Thoracic aorta (tissue), 2 donors: Measurements from ENCODE around the gene MRM1. TPM values are rescaled to one million over a fixed set of nuclear protein-coding genes. Genes with fewer than 3 reads are reported as not detected.
A peak's percentile ranks its signal among the peaks of the same experiment; 100 is the strongest.

Source experiments
- ATAC-seq: fragments of 150-250 bp; one replicate; pipeline ENCODE4 v1.8.0; 2017; ENCODE audit warnings: low read depth; ENCODE audit not compliant: insufficient number of reproducible peaks, low FRiP score
- DNase-seq: peaks from one replicate; pipeline ENCODE4 v3.0.0-alpha.2; 2020; ENCODE audit warnings: low spot score
- H3K27ac ChIP-seq, 2 donors: fragments of 200-600 bp; sonication (generic); 1 replicate in 1 of 2; 2 replicates in 1 of 2; pipeline ENCODE4 v1.5.1; 2016; ENCODE audit warnings: mild to moderate bottlenecking in 2 of 2, moderate library complexity in 2 of 2
- H3K27me3 ChIP-seq: fragments of 200-600 bp; sonication (generic); replicated peaks from 2 replicates; pipeline ENCODE4 v1.6.0; 2016; ENCODE audit warnings: mild to moderate bottlenecking; ENCODE audit not compliant: insufficient read depth
- H3K36me3 ChIP-seq: fragments of 200-600 bp; sonication (generic); one replicate; pipeline ENCODE4 v1.5.1; 2016
- H3K4me1 ChIP-seq, 2 donors: fragments of 200-600 bp; sonication (generic); 1 replicate in 1 of 2; 2 replicates in 1 of 2; pipeline versions ENCODE4 v1.5.1 to v1.6.0; 2016; ENCODE audit warnings: low read depth in 2 of 2, mild to moderate bottlenecking in 1 of 2; ENCODE audit not compliant: control insufficient read depth in 1 of 2
- H3K4me3 ChIP-seq: fragments of 200-600 bp; sonication (generic); 2 replicates; pipeline ENCODE4 v1.5.1; 2016; ENCODE audit warnings: mild to moderate bottlenecking
- H3K9me3 ChIP-seq: fragments of 200-600 bp; sonication (generic); 2 replicates; pipeline ENCODE4 v1.5.1; 2016
- total RNA-seq, 2 donors: library from RNA; depleted of rRNA; stranded (reverse); fragments of >200 nt; gene quantifications; one replicate each; pipeline versions ENCODE4 v1.1.0 to v1.2.3, GENCODE V29; 2016
- TF ChIP-seq, protein P1 (sequence below): fragments of 200-600 bp; sonication (generic); IDR thresholded peaks from one replicate; pipeline ENCODE4 v1.5.1; 2019; ENCODE audit warnings: antibody characterized with exemption

MRM1 gene
- total RNA-seq, 2 donors from 2014 or later = 3.8 to 3.9 TPM

GRCh38 chr17:36631022-36631421 lies 29.6 kb downstream of the MRM1 start:
- Histone ChIP-seq H3K27ac (no peak overlapping the region), H3K4me3 (no peak overlapping the region), H3K9me3 (no peaks in the 10 kb centered on the region), H3K27me3 (no peaks in the 10 kb centered on the region), H3K36me3 (no peaks in the 10 kb centered on the region), H3K4me1 (peaks cover 0 to 7% of the 10 kb centered on the region in 2 donors)
- ATAC-seq (no peak), DNase-seq (no peak)
- TF ChIP-seq, protein P1, sequence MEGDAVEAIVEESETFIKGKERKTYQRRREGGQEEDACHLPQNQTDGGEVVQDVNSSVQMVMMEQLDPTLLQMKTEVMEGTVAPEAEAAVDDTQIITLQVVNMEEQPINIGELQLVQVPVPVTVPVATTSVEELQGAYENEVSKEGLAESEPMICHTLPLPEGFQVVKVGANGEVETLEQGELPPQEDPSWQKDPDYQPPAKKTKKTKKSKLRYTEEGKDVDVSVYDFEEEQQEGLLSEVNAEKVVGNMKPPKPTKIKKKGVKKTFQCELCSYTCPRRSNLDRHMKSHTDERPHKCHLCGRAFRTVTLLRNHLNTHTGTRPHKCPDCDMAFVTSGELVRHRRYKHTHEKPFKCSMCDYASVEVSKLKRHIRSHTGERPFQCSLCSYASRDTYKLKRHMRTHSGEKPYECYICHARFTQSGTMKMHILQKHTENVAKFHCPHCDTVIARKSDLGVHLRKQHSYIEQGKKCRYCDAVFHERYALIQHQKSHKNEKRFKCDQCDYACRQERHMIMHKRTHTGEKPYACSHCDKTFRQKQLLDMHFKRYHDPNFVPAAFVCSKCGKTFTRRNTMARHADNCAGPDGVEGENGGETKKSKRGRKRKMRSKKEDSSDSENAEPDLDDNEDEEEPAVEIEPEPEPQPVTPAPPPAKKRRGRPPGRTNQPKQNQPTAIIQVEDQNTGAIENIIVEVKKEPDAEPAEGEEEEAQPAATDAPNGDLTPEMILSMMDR = no peak

DNA sequence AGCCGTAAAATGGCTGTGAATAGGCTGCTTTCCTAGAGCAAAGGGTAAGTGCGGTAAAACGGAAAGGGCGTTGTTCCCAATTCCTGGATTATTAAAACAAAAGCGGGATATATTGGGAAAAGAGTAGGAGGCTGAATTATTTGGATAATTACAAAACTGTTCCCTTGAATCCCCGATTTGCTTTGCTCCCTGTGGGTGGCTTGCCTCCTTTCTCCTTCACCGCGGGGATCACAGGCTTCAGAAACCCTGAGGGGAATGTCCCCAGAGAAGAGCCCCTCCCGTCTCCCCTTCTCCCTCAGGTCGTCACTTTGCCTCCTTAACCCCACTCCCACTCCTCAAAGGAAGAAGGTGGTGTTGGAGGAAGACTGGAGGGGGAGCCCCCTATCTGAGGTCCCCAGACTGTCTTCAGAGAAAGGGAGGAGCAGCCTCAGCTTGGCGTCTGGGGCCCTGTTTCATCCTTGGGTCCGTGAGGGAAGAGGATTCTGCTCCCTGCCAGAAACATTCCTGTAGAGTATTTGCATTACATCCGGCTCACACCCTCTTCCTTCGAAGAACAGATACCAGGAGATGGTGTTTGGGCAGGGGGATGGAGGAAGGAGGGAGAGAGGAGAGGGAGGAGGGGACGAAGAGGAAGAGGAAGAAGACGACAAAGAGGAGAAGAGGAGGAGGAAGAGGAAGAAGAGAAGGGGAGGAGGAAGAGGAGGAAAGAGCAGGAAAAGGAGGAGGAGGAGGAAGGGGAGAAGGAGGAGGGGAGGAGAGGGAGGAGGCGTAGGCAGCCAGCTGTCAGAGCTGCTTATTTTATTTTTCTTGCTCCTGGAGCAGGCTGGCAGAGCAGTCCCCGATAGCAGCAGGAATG lies 31.8 kb downstream of the MRM1 start:
- Histone ChIP-seq H3K4me1 (peaks cover 0 to 7% of the 10 kb centered on the region in 2 donors), H3K9me3 (no peaks in the 10 kb centered on the region), H3K27ac (no peak overlapping the region), H3K27me3 (peaks cover under 1% of the 10 kb centered on the region), H3K4me3 (no peak overlapping the region), H3K36me3 (no peaks in the 10 kb centered on the region)
- ATAC-seq (no peak), DNase-seq (no peak)
- TF ChIP-seq, protein P1 = no peak

- Histone ChIP-seq H3K27me3 (peaks cover 27% of the 10 kb centered on the region), H3K27ac (no peak overlapping the region), H3K36me3 (no peaks in the 10 kb centered on the region), H3K9me3 (no peaks in the 10 kb centered on the region), H3K4me3 (no peak overlapping the region), H3K4me1 (peaks cover 12 to 18% of the 10 kb centered on the region in 2 donors)
- DNase-seq (no peak), ATAC-seq (no peak)
- TF ChIP-seq, protein P1 = no peak
Observed at GRCh38 chr17:36640346-36640745, 39.0 kb downstream of the MRM1 start.

DNA sequence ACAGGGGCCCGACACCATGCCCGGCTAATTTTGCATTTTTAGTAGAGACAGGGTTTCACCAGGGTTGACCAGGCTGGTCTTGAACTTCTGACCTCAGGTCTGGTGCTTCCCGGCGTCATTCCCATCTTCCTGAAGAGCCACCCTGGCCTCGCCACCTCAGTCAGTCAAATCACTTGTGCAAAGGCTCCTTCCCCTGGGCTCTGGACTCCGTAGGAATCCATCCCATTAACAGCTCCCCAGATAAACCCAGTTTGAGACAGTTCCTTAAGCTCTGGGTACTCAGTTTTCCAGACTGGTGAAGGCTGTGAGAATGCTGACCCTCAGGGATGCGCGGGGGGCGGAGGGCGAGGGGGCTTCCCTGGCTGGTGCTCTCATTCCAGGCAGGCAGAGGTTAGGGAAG lies 39.5 kb downstream of the MRM1 start:
- no peaks in the 10 kb centered on the region for H3K9me3 ChIP-seq
- no peak overlapping the region for H3K4me3 ChIP-seq
- ATAC-seq = no peak
- TF ChIP-seq, protein P1 = no peak
- peaks cover 27% of the 10 kb centered on the region for H3K27me3 ChIP-seq
- H3K27ac ChIP-seq = no peak overlapping the region
- DNase-seq = no peak
- no peaks in the 10 kb centered on the region for H3K36me3 ChIP-seq
- peaks cover 12 to 18% of the 10 kb centered on the region in 2 donors for H3K4me1 ChIP-seq

- Histone ChIP-seq H3K27me3 (peaks cover 27% of the 10 kb centered on the region), H3K36me3 (no peaks in the 10 kb centered on the region), H3K9me3 (no peaks in the 10 kb centered on the region), H3K4me3 (peak overlapping the region; percentile 67), H3K27ac (no peak overlapping the region), H3K4me1 (peaks cover 12 to 18% of the 10 kb centered on the region in 2 donors)
- TF ChIP-seq, protein P1 = no peak
- no peak for DNase-seq
- no peak for ATAC-seq
Observed at GRCh38 chr17:36641331-36641876, 40.0 kb downstream of the MRM1 start.
